Testis (tissue), 2 donors: ENCODE data around the gene TBX2.

Source experiments
- POLR2A ChIP-seq: fragments of 450-650 bp; IDR thresholded peaks from one replicate; pipeline ENCODE4 v1.6.1; 2017; ENCODE audit warnings: antibody characterized with exemption, mild to moderate bottlenecking, moderate library complexity
- TF ChIP-seq, protein P1 (sequence below), 3 experiments: fragments of 450-650 bp in 2 of 3; fragments of 200-600 bp in 1 of 3; sonication (generic) in 1 of 3; IDR thresholded peaks; one replicate each; pipeline ENCODE4 v1.5.1; 2016 to 2019; ENCODE audit warnings: antibody characterized with exemption in 3 of 3, mild to moderate bottlenecking in 2 of 3, moderate library complexity in 1 of 3

DNA sequence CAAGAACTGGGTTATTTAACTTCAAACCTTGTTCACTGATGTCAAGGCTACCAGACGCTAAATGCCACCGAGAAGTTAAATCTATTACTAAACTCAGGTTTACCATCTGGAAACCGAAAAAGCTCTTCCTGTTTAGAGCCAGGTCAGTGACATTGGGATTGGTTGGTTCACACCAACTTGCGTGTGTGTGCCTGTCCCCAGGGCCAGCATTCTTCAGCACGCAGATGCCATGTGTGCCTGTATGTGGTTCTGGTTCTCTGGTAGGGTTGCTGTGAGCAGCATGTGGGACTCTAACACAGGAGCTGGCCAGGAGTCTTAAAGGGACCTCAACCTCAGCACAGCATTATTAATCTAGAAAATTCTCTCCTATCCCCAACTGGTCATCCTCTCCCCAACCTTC lies 18.1 kb upstream of the TBX2 start:
- TF ChIP-seq, protein P1, sequence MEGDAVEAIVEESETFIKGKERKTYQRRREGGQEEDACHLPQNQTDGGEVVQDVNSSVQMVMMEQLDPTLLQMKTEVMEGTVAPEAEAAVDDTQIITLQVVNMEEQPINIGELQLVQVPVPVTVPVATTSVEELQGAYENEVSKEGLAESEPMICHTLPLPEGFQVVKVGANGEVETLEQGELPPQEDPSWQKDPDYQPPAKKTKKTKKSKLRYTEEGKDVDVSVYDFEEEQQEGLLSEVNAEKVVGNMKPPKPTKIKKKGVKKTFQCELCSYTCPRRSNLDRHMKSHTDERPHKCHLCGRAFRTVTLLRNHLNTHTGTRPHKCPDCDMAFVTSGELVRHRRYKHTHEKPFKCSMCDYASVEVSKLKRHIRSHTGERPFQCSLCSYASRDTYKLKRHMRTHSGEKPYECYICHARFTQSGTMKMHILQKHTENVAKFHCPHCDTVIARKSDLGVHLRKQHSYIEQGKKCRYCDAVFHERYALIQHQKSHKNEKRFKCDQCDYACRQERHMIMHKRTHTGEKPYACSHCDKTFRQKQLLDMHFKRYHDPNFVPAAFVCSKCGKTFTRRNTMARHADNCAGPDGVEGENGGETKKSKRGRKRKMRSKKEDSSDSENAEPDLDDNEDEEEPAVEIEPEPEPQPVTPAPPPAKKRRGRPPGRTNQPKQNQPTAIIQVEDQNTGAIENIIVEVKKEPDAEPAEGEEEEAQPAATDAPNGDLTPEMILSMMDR (IDR thresholded peaks at IDR 0.05), result no peak
- TF ChIP-seq POLR2A, result no peak
